Measurements from ENCODE around the gene VMAC. TPM values are rescaled to one million over a fixed set of nuclear protein-coding genes. Genes with fewer than 3 reads are reported as not detected.

The VMAC gene
- total and polyA plus RNA-seq, 8 donors: 3.6 to 60.8 (median 6.7) TPM

DNA sequence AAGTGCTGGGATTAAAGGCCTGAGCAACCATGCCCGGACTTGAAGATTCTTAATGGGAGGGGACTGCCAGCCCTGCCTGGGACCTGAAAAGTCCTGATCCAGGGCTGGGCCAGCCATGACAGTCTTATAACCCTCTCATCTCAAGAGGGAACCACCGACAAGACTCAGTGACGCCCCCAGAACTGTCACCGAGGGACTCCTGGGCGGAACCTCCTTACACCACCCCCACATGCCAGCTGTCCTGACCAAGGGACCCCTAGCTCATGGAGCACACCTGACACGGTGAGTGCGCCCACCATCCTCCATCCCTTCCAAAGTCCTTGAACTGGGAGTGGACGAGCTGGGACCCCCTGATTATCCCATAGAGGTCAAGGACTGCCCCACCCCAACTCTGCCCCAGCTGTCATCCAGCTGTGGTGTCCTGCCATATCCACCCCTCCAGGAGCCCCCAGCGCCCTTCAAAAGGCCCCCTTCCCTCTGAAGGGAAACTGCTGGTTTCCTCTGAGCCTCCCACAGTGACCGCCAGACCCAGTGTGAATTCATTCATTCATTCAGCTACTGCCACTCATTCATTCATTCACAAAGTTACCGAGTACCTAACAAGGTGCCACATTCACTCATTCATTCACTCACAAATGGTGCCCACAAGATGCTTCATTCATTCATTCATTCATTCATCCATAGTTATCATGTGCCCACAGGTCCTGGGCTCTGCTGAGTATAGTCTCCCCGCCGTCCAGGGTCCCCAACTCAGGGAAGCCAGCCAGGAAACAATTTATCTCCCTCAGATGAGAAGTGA, 4.7 kb upstream of the VMAC start:
- Histone ChIP-seq H3K36me3 (peaks cover 19 to 45% (median 36%) of the 10 kb centered on the region in 4 donors), H3K9me3 (no peaks in the 10 kb centered on the region), H3K4me3 (no peak overlapping the region), H3K27ac (no peak overlapping the region), H3K4me1 (peaks cover 12 to 57% (median 32%) of the 10 kb centered on the region in 4 donors), H3K27me3 (no peaks in the 10 kb centered on the region)
- WGBS, 5 donors: 86 to 96% (median 91%) methylated on average over 13 of the region's 13 CpGs
- TF ChIP-seq, protein P1, sequence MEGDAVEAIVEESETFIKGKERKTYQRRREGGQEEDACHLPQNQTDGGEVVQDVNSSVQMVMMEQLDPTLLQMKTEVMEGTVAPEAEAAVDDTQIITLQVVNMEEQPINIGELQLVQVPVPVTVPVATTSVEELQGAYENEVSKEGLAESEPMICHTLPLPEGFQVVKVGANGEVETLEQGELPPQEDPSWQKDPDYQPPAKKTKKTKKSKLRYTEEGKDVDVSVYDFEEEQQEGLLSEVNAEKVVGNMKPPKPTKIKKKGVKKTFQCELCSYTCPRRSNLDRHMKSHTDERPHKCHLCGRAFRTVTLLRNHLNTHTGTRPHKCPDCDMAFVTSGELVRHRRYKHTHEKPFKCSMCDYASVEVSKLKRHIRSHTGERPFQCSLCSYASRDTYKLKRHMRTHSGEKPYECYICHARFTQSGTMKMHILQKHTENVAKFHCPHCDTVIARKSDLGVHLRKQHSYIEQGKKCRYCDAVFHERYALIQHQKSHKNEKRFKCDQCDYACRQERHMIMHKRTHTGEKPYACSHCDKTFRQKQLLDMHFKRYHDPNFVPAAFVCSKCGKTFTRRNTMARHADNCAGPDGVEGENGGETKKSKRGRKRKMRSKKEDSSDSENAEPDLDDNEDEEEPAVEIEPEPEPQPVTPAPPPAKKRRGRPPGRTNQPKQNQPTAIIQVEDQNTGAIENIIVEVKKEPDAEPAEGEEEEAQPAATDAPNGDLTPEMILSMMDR (IDR thresholded peaks at IDR 0.05): no peak
- TF ChIP-seq POLR2A (IDR thresholded peaks at IDR 0.05) (no peak), POLR2AphosphoS5 (IDR thresholded peaks at IDR 0.05) (no peak), EP300 (IDR thresholded peaks at IDR 0.05) (no peak)
- no peak for DNase-seq
- intact Hi-C loops (cut with DNase I; ENCODE audit: low total_unique reads): loop anchor here (10.0 kb wide), 1 partner anchor 95 kb away; the partner anchor contains the start of gene NRTN

DNA sequence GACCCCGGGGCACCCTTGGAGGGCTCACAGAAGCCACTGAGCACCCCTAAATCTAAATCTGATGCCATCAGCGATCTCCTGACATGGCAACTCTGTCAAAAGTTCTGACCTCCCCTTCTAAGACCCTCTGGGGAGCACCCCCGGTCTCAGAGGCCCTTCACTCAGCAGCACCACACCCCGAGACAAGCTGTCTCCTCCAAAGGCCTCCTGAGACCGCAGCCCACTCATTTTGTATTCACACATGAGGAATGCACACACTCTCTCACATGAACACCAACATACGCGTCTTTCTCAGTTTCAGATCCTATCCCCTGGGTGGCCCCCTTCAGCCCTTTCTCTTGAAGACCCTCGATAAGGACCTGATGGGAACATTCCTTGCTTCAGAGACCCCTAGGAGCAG, 3.7 kb upstream of the VMAC start:
- WGBS, 5 donors: 88 to 94% (median 91%) methylated on average over 8 of the region's 8 CpGs
- TF ChIP-seq POLR2AphosphoS5 (IDR thresholded peaks at IDR 0.05): no peak
- no peak for TF ChIP-seq POLR2A (IDR thresholded peaks at IDR 0.05)
- TF ChIP-seq EP300 (IDR thresholded peaks at IDR 0.05): no peak
- TF ChIP-seq, protein P1 (IDR thresholded peaks at IDR 0.05): no peak
- DNase-seq: no peak
- H3K27me3 ChIP-seq: no peaks in the 10 kb centered on the region
- H3K9me3 ChIP-seq: no peaks in the 10 kb centered on the region
- peaks cover 9 to 35% (median 26%) of the 10 kb centered on the region in 4 donors for H3K36me3 ChIP-seq
- intact Hi-C loops (cut with DNase I; ENCODE audit: low total_unique reads): no loop called here
- H3K27ac ChIP-seq: no peak overlapping the region
- peaks cover 21 to 57% (median 37%) of the 10 kb centered on the region in 4 donors for H3K4me1 ChIP-seq
- no peak overlapping the region for H3K4me3 ChIP-seq

DNA sequence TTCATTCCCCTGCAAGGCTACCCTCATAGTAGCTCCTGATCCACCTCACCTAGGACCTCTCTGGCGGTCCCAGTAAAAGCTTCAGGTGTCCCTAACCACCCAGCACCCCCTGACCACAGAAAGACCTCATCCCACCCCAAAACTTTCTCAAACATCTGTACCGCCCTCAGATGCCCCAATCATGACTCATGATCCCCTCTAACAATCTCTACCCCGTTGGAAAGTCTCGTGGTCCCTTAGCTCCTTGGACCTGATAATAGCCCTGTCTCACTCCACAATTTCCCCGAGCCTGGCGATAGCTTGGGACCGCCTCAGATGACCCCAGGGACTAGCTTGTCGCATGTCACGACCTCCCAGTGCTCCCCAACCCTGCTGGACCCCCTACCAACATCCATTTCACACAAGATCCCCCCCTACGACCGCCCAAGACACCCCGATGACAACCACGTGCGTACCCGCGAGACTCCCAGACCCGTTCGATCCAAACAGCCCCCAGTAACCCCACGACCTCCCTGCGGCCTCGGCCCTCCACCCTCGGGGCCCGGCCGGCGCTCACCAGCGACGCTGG, 1.5 kb upstream of the VMAC start:
- intact Hi-C loops (cut with DNase I; ENCODE audit: low total_unique reads): no loop called here
- WGBS, 5 donors: 1 to 2% (median 1%) methylated on average over 23 to 27 of the region's 27 CpGs
- H3K27me3 ChIP-seq: no peaks in the 10 kb centered on the region
- peaks cover 0 to 17% (median 13%) of the 10 kb centered on the region in 4 donors for H3K36me3 ChIP-seq
- peak overlapping the region; percentile 75 to 98 (median 86) for H3K4me3 ChIP-seq
- DNase-seq: no peak
- TF ChIP-seq POLR2AphosphoS5 (IDR thresholded peaks at IDR 0.05) (no peak), EP300 (IDR thresholded peaks at IDR 0.05) (no peak), POLR2A (IDR thresholded peaks at IDR 0.05) (no peak)
- TF ChIP-seq, protein P1 (IDR thresholded peaks at IDR 0.05): no peak
- H3K27ac ChIP-seq: peak overlapping the region; percentile 87 to 95 (median 92)
- H3K9me3 ChIP-seq: no peaks in the 10 kb centered on the region
- H3K4me1 ChIP-seq: peaks cover 24 to 58% (median 44%) of the 10 kb centered on the region in 4 donors

DNA sequence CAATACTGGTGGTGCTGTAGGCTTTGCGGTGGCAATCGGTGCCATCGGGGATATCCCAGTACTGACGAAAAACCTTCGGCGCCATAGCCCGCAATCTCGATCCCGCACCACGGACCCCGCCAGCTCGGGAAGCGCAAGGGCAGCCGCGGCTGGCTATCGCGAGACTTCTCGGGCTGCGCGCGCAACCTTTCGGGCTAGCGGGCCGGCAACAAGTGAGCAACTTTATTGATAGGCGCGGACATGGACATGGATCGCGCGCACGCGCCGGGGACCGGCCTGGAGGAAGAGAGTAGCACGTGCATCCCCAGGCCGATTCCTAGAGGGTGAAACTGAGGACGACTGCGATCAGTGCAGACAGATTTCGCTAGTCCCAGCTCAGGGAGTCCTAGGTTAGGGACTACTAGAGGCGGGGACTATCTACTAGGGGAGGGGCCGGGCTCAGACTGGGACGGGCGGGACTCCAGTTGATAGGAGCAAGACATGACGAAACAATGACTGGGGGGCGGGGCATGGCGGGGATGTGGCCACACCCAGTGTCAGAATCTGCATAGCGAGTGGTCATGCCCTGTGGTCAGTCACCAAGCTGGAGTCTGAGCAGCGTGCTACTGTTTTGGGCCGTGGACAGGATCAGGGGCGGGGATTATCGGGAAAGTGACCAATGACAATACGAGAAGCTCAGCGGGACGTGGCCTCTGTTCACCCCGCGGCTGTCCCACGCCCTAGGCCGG, 884 bp upstream of the VMAC start, which contains the start of gene NDUFA11:
Gene NDUFA11, minus strand, starts transcription at position 167 of the 728 bp plus-strand sequence. Its CDS starts 82 bp downstream, at position 85.
- intact Hi-C loops (cut with DNase I; ENCODE audit: low total_unique reads): no loop called here
- H3K36me3 ChIP-seq: peaks cover 2 to 21% (median 15%) of the 10 kb centered on the region in 4 donors
- DNase-seq: peak; percentile 99
- no peaks in the 10 kb centered on the region for H3K9me3 ChIP-seq
- 0 to 1% (median 0%) methylated on average over 54 to 57 of the region's 57 CpGs for WGBS, 5 donors
- H3K4me1 ChIP-seq: peaks cover 24 to 64% (median 48%) of the 10 kb centered on the region in 4 donors
- no peaks in the 10 kb centered on the region for H3K27me3 ChIP-seq
- no peak for TF ChIP-seq EP300 (IDR thresholded peaks at IDR 0.05)
- TF ChIP-seq, protein P1 (IDR thresholded peaks at IDR 0.05): peak in 1 of 7 experiments; percentile 20
- peak; percentile 82 to 95 (median 84) for TF ChIP-seq POLR2AphosphoS5 (IDR thresholded peaks at IDR 0.05)
- no peak for TF ChIP-seq POLR2A (IDR thresholded peaks at IDR 0.05)
- H3K4me3 ChIP-seq: peak within 1 kb of the TSS; percentile 75 to 98 (median 90)
- H3K27ac ChIP-seq: peak within 1 kb of the TSS; percentile 87 to 95 (median 92)

Measured in stomach (tissue), 9 donors.